Subcutaneous adipose tissue (tissue), 4 donors: Measurements from ENCODE around the gene SLC29A3. TPM values are rescaled to one million over a fixed set of nuclear protein-coding genes. Genes with fewer than 3 reads are reported as not detected.

Experiments used
- CTCF ChIP-seq: fragments of 450-650 bp; IDR thresholded peaks from one replicate; pipeline ENCODE4 v1.5.1; 2016; ENCODE audit warnings: low read depth, mild to moderate bottlenecking, control low read depth, antibody characterized with exemption, moderate library complexity
- total RNA-seq, 4 donors: library from RNA; depleted of rRNA; stranded (reverse); fragments of >200 nt; gene quantifications; one replicate each; pipeline ENCODE4 v1.1.0, GENCODE V29; 2016

SLC29A3 gene
- total RNA-seq, 4 donors from 2014 or later, result 2.6 to 25.8 (median 4.2) TPM

GRCh38 chr10:71406878-71407277 is 87.8 kb downstream of the SLC29A3 start:
- TF ChIP-seq CTCF, result no peak

- TF ChIP-seq CTCF, result no peak
These were observed 89.6 kb downstream of the SLC29A3 start for GRCh38 chr10:71408436-71409225.

GRCh38 chr10:71409516-71410104 is 90.6 kb downstream of the SLC29A3 start:
- TF ChIP-seq CTCF, result no peak

Other genes with a start within 250 kb of the SLC29A3 start
- gene UNC5B, start 106.7 kb upstream of the SLC29A3 start, total RNA-seq, result 1 to 10 TPM in 1 of 4 donors, under 1 TPM in 3; 0.22 to 1.1 (median 0.91) TPM
- 10 to 100 TPM; 14.3 to 74.8 (median 24.1) TPM for gene CDH23, start 77.7 kb downstream of the SLC29A3 start, total RNA-seq